H9 (cell line): ENCODE measurements around the gene RABGAP1L. TPM values are rescaled to one million over a fixed set of nuclear protein-coding genes. Genes with fewer than 3 reads are reported as not detected.

Source experiments
- DNase-seq: peaks from one replicate; pipeline ENCODE4 v3.0.0-alpha.2; 2017
- H2AFZ ChIP-seq: one replicate; pipeline ENCODE4 v1.6.1; 2013; ENCODE audit warnings: mild to moderate bottlenecking, low read length, control low read depth, moderate library complexity
- H2AK5ac ChIP-seq: 2 replicates; pipeline ENCODE4 v1.6.1; 2013; ENCODE audit warnings: low read length, control low read depth, mixed read lengths; ENCODE audit not compliant: insufficient read length
- H2BK120ac ChIP-seq: one replicate; pipeline ENCODE4 v1.6.1; 2013; ENCODE audit warnings: low read depth, mild to moderate bottlenecking, low read length, control low read depth, inconsistent platforms; ENCODE audit not compliant: poor library complexity, severe bottlenecking
- H2BK12ac ChIP-seq: 2 replicates; pipeline ENCODE4 v1.6.1; 2013; ENCODE audit warnings: low read length, control low read depth, mixed read lengths, low read depth; ENCODE audit not compliant: insufficient read length
- H2BK15ac ChIP-seq: 2 replicates; pipeline ENCODE4 v1.6.1; 2013; ENCODE audit warnings: low read depth, low read length, control low read depth
- H2BK20ac ChIP-seq: one replicate; pipeline ENCODE4 v1.6.1; 2013; ENCODE audit warnings: low read depth, mild to moderate bottlenecking, low read length, control low read depth, inconsistent platforms; ENCODE audit not compliant: poor library complexity, severe bottlenecking
- H2BK5ac ChIP-seq: 2 replicates; pipeline ENCODE4 v1.6.1; 2013; ENCODE audit warnings: low read length, control low read depth, mixed read lengths; ENCODE audit not compliant: insufficient read length
- H3K14ac ChIP-seq: 2 replicates; pipeline ENCODE4 v1.6.1; 2013; ENCODE audit warnings: low read length, control low read depth; ENCODE audit not compliant: insufficient read depth
- H3K18ac ChIP-seq: 2 replicates; pipeline ENCODE4 v1.6.1; 2013; ENCODE audit warnings: low read depth, mild to moderate bottlenecking, mixed read lengths, low read length, control low read depth; ENCODE audit not compliant: insufficient read length
- H3K23ac ChIP-seq: 2 replicates; pipeline ENCODE4 v1.6.1; 2013; ENCODE audit warnings: low read length, control low read depth, mixed read lengths, low read depth; ENCODE audit not compliant: insufficient read length
- H3K23me2 ChIP-seq: 2 replicates; pipeline ENCODE4 v1.6.1; 2013; ENCODE audit warnings: low read depth, mild to moderate bottlenecking, mixed read lengths, low read length, control low read depth; ENCODE audit not compliant: insufficient read length, poor library complexity, severe bottlenecking
- H3K27ac ChIP-seq: 2 replicates; pipeline ENCODE4 v1.5.1; 2013; ENCODE audit warnings: low read length, control low read depth, mixed read lengths, low read depth; ENCODE audit not compliant: insufficient read length
- H3K27me3 ChIP-seq: 2 replicates; pipeline ENCODE4 v1.6.1; 2013; ENCODE audit warnings: low read length, control low read depth, inconsistent platforms; ENCODE audit not compliant: insufficient read depth
- H3K4ac ChIP-seq: 2 replicates; pipeline ENCODE4 v1.6.1; 2013; ENCODE audit warnings: low read depth, mild to moderate bottlenecking, control low read depth, inconsistent platforms, low read length, moderate library complexity
- H3K4me1 ChIP-seq: 2 replicates; pipeline ENCODE4 v1.6.1; 2013; ENCODE audit warnings: low read length, control low read depth, inconsistent platforms; ENCODE audit not compliant: insufficient read depth
- H3K4me2 ChIP-seq: 2 replicates; pipeline ENCODE4 v1.6.1; 2013; ENCODE audit warnings: low read length, control low read depth, mixed read lengths; ENCODE audit not compliant: insufficient read length, insufficient read depth
- H3K56ac ChIP-seq: 2 replicates; pipeline ENCODE4 v1.6.1; 2013; ENCODE audit warnings: low read depth, mild to moderate bottlenecking, mixed read lengths, low read length, control low read depth; ENCODE audit not compliant: insufficient read length
- H3K79me1 ChIP-seq: 2 replicates; pipeline ENCODE4 v1.6.1; 2013; ENCODE audit warnings: low read depth, mild to moderate bottlenecking, moderate library complexity, low read length, control low read depth, inconsistent platforms; ENCODE audit not compliant: insufficient read depth, poor library complexity, severe bottlenecking
- H3K79me2 ChIP-seq: 2 replicates; pipeline ENCODE4 v1.6.1; 2013; ENCODE audit warnings: low read length, control low read depth, inconsistent platforms; ENCODE audit not compliant: insufficient read depth
- H3K9ac ChIP-seq: 2 replicates; pipeline ENCODE4 v1.6.1; 2013; ENCODE audit warnings: low read length, control low read depth, mixed read lengths; ENCODE audit not compliant: insufficient read length; ENCODE audit errors: extremely low read depth
- H3K9me3 ChIP-seq: one replicate; pipeline ENCODE4 v1.6.1; 2013; ENCODE audit warnings: low read depth, low read length, inconsistent platforms; ENCODE audit not compliant: control insufficient read depth
- H3T11ph ChIP-seq: one replicate; pipeline ENCODE4 v1.6.1; 2013; ENCODE audit warnings: mild to moderate bottlenecking, low read length, control low read depth, inconsistent platforms
- H4K20me1 ChIP-seq: one replicate; pipeline ENCODE4 v1.6.1; 2013; ENCODE audit not compliant: control insufficient read depth, insufficient read length, insufficient read depth
- H4K5ac ChIP-seq: 2 replicates; pipeline ENCODE4 v1.6.1; 2013; ENCODE audit warnings: low read depth, mild to moderate bottlenecking, mixed read lengths, low read length, control low read depth; ENCODE audit not compliant: insufficient read length
- H4K8ac ChIP-seq: replicated peaks from 2 replicates; pipeline ENCODE4 v1.6.1; 2013; ENCODE audit warnings: low read length, control low read depth, mixed read lengths, low read depth; ENCODE audit not compliant: insufficient read length
- H4K91ac ChIP-seq: 2 replicates; pipeline ENCODE4 v1.6.1; 2013; ENCODE audit warnings: low read depth, mild to moderate bottlenecking, moderate library complexity, mixed read lengths, low read length, control low read depth; ENCODE audit not compliant: insufficient read length
- H3K27ac Mint-ChIP-seq, 3 experiments: 2 replicates in 2 of 3; 3 replicates in 1 of 3; pipeline ENCODE4 v1.8.0; 2020 to 2021; ENCODE audit warnings: mixed read lengths in 3 of 3, mild to moderate bottlenecking in 1 of 3, moderate library complexity in 1 of 3
- H3K27me3 Mint-ChIP-seq: 2 replicates; pipeline ENCODE4 v1.8.0; 2021; ENCODE audit warnings: low read depth, mild to moderate bottlenecking, moderate library complexity, mixed read lengths
- H3K36me3 Mint-ChIP-seq, 3 experiments: 2 replicates in 2 of 3; 3 replicates in 1 of 3; pipeline ENCODE4 v1.8.0; 2020 to 2021; ENCODE audit warnings: low read depth in 3 of 3, mixed read lengths in 3 of 3; ENCODE audit not compliant: insufficient read depth in 1 of 3
- H3K4me1 Mint-ChIP-seq, 2 experiments: 2 replicates each; pipeline ENCODE4 v1.8.0; 2020; ENCODE audit warnings: mixed read lengths in 2 of 2
- H3K4me3 Mint-ChIP-seq, 2 experiments: 2 replicates in 1 of 2; 3 replicates in 1 of 2; pipeline ENCODE4 v1.8.0; 2020 to 2021; ENCODE audit warnings: mild to moderate bottlenecking in 2 of 2, mixed read lengths in 2 of 2, moderate library complexity in 1 of 2
- H3K9me3 Mint-ChIP-seq, 2 experiments: 2 replicates in 1 of 2; 3 replicates in 1 of 2; pipeline ENCODE4 v1.8.0; 2020; ENCODE audit warnings: mild to moderate bottlenecking in 2 of 2, mixed read lengths in 2 of 2, moderate library complexity in 1 of 2
- WGBS: extraction: QIAGEN DNeasy Blood & Tissue Kit; methylation state at CpG from one replicate; pipeline ENCODE4 v1.1.7; 2013; ENCODE audit warnings: missing lambda C conversion rate, low lambda C conversion rate, mixed read lengths; ENCODE audit not compliant: insufficient read length; ENCODE audit errors: extremely low coverage; 5-methylcytosine and 5-hydroxymethylcytosine counted together
- total RNA-seq: library from RNA; stranded (reverse); gene quantifications from 2 replicates; pipeline ENCODE4 v1.2.1, GENCODE V29; 2021
- TF ChIP-seq, protein P1 (sequence below): fragments of 200-600 bp; sonication (generic); conservative IDR thresholded peaks from 3 replicates; pipeline ENCODE4 v1.8.0; 2021; ENCODE audit warnings: antibody characterized with exemption, mild to moderate bottlenecking

The RABGAP1L gene
- total RNA-seq, 1 experiment from 2014 or later = 147 TPM

DNA sequence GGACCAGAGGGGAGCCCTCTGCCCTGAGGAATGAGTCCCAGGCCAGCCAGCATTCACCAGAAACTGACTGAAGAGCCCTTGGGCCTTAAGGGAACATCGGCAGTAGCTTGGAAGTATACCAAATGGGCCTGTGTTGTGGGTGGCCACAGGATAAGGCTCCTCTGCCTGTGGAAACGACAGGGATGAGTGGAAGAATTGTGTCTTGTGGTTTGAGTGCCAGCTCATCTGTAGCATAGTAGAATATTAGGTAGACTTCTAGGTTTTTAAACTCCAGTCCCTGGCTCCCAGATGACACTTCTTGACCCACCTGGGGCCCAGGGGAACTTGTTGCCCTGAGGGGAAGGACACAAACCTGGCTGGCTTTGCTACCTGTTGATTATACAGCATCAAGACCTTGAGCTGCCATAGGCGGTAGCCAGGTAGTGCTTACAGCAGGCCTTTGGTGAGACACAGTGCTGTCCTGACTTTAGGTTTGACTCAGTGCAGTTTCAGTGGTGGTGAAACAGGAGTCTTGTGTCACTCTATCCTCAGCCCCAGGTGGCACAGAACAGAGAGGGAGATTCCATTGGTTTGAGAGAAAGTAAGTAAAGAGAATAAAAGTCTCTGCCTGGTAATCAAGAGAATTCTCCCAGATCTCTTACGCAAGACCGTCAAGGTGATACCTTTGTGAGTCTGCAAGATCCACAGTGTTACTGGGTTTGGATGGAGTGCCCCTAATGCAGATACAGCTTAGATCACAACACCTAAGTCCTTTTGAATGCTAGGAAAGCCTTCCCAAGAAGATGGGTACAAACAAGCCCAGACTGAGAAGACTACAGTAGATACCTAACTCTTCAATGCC, 50.2 kb downstream of the RABGAP1L start:
- no peak overlapping the region for H2AFZ ChIP-seq
- H4K8ac ChIP-seq = no peak overlapping the region

More for the DNA sequence above, 50.2 kb downstream of the RABGAP1L start:
- Mint-ChIP-seq H3K4me3 (no peak overlapping the region), H3K27ac (no peak overlapping the region; a peak in 1 of 7 replicates), H3K36me3 (peaks cover 2 to 25% (median 3%) of the 10 kb centered on the region in 3 experiments; a peak in 6 of 7 replicates), H3K4me1 (peaks cover 15 to 17% of the 10 kb centered on the region in 2 experiments), H3K27me3 (no peaks in the 10 kb centered on the region), H3K9me3 (peaks cover 15 to 19% of the 10 kb centered on the region in 2 experiments)
- H3K9me3 ChIP-seq = no peaks in the 10 kb centered on the region
- H3K56ac ChIP-seq = no peak overlapping the region
- H4K5ac ChIP-seq = no peak overlapping the region
- H3K4me1 ChIP-seq = 0 out of 2 replicates have a peak, but pooled peaks cover 2% of the 10 kb centered on the region
- TF ChIP-seq, protein P1, sequence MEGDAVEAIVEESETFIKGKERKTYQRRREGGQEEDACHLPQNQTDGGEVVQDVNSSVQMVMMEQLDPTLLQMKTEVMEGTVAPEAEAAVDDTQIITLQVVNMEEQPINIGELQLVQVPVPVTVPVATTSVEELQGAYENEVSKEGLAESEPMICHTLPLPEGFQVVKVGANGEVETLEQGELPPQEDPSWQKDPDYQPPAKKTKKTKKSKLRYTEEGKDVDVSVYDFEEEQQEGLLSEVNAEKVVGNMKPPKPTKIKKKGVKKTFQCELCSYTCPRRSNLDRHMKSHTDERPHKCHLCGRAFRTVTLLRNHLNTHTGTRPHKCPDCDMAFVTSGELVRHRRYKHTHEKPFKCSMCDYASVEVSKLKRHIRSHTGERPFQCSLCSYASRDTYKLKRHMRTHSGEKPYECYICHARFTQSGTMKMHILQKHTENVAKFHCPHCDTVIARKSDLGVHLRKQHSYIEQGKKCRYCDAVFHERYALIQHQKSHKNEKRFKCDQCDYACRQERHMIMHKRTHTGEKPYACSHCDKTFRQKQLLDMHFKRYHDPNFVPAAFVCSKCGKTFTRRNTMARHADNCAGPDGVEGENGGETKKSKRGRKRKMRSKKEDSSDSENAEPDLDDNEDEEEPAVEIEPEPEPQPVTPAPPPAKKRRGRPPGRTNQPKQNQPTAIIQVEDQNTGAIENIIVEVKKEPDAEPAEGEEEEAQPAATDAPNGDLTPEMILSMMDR = no peak
- H2BK12ac ChIP-seq = no peak overlapping the region
- no peak for DNase-seq
- no peak overlapping the region for H2BK15ac ChIP-seq
- no peaks in the 10 kb centered on the region; the same call in 1 of the 2 replicates for H3K79me2 ChIP-seq
- no peak overlapping the region for H3K4ac ChIP-seq
- H2BK5ac ChIP-seq = no peak overlapping the region
- H3K79me1 ChIP-seq = no peaks in the 10 kb centered on the region
- H2AK5ac ChIP-seq = no peak overlapping the region
- H4K20me1 ChIP-seq = no peaks in the 10 kb centered on the region
- H3K27me3 ChIP-seq = no peaks in the 10 kb centered on the region
- no peak overlapping the region for H2BK120ac ChIP-seq
- H3T11ph ChIP-seq = no peak overlapping the region
- H3K23ac ChIP-seq = no peak overlapping the region
- H3K18ac ChIP-seq = no peak overlapping the region
- H2BK20ac ChIP-seq = no peak overlapping the region
- no peak overlapping the region for H3K14ac ChIP-seq
- no peak overlapping the region for H3K4me2 ChIP-seq
- H3K9ac ChIP-seq = no peak overlapping the region
- no peaks in the 10 kb centered on the region for H3K23me2 ChIP-seq
- no peak overlapping the region for H4K91ac ChIP-seq
- H3K27ac ChIP-seq = no peak overlapping the region
- WGBS = no CpG with 5 or more reads among the region's 5 CpGs
